GM12874 (cell line): ENCODE data around the gene FOXD1.

ENCODE experiments used
- TF ChIP-seq, protein P1 (sequence below): IDR thresholded peaks from 2 replicates; pipeline ENCODE4 v1.5.1; 2011; ENCODE audit warnings: low read depth, mild to moderate bottlenecking, control low read depth, low read length, moderate library complexity; ENCODE audit not compliant: insufficient read depth

Gene FOXD1

GRCh38 chr5:73490088-73490487 lies 41.5 kb upstream of the FOXD1 start:
- TF ChIP-seq, protein P1, sequence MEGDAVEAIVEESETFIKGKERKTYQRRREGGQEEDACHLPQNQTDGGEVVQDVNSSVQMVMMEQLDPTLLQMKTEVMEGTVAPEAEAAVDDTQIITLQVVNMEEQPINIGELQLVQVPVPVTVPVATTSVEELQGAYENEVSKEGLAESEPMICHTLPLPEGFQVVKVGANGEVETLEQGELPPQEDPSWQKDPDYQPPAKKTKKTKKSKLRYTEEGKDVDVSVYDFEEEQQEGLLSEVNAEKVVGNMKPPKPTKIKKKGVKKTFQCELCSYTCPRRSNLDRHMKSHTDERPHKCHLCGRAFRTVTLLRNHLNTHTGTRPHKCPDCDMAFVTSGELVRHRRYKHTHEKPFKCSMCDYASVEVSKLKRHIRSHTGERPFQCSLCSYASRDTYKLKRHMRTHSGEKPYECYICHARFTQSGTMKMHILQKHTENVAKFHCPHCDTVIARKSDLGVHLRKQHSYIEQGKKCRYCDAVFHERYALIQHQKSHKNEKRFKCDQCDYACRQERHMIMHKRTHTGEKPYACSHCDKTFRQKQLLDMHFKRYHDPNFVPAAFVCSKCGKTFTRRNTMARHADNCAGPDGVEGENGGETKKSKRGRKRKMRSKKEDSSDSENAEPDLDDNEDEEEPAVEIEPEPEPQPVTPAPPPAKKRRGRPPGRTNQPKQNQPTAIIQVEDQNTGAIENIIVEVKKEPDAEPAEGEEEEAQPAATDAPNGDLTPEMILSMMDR = no peak

GRCh38 chr5:73488806-73489205 lies 40.2 kb upstream of the FOXD1 start:
- TF ChIP-seq, protein P1 = no peak

GRCh38 chr5:73487815-73488214 lies 39.2 kb upstream of the FOXD1 start:
- TF ChIP-seq, protein P1 = no peak

- TF ChIP-seq, protein P1 = no peak
These were observed 37.7 kb upstream of the FOXD1 start for GRCh38 chr5:73486119-73486899.

DNA sequence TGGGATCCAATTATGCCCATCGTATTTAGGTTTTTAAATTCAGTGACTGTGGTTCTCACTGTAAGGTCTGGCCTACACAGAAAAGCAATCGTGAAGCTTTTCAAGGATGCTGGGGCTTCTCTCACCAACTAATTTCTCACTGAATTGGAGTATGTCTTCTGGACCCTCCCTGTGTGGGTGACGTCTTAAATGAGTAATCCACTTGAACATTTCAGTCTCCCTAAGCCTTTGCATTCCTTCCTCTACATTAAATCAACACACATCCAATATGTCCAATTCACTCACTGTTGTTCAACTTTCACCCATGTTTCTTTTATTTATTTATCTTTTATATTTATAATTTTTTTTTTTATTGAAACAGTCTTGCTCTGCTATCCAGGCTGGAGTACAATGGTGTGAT lies 37.1 kb upstream of the FOXD1 start:
- TF ChIP-seq, protein P1 = no peak

DNA sequence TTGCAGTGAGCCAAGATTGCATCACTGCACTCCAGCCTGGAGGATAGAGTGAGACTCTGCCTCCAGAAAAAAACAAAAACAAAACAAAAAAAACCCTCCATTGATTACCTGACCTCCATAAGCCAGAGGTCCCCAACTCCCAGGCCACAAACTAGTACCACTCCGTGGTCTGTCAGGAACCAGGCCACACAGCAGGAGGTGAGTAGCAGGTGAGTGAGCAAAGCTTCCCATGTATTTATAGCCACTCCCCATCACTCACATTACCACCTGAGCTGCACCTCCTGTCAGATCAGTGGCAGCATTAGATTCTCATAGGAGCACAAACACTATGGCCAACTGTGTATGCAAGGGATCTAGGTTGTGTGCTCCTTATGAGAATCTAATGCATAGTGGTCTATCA lies 35.9 kb upstream of the FOXD1 start:
- TF ChIP-seq, protein P1 = no peak

DNA sequence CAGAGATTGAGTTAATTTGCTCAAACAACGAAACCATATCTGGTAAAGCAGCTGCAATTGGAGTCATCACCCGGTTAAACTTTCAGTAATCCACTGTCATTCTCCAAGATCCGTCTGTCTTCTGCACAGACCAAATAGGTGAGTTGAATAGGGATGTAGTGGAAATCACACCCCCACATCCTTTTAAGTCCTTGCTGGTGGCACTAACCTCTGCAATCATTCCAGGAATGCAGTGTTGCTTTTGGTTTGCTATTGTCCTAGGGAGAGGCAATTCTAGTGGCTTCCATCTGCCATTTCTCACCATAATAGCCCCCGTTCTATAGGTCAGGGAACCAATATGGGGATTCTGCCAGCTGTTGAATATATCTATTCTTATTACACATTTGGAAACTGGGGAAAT lies 35.1 kb upstream of the FOXD1 start:
- TF ChIP-seq, protein P1 = no peak
